ENCODE measurements around the gene CTXN2. TPM values are rescaled to one million over a fixed set of nuclear protein-coding genes. Genes with fewer than 3 reads are reported as not detected.

The CTXN2 gene
- total and polyA plus RNA-seq, 10 of the 15 experiments (the other 5 are each of a cell fraction or from before 2014, with no cell fraction given) = 0.01 to 0.09 TPM; not detected in 8

DNA sequence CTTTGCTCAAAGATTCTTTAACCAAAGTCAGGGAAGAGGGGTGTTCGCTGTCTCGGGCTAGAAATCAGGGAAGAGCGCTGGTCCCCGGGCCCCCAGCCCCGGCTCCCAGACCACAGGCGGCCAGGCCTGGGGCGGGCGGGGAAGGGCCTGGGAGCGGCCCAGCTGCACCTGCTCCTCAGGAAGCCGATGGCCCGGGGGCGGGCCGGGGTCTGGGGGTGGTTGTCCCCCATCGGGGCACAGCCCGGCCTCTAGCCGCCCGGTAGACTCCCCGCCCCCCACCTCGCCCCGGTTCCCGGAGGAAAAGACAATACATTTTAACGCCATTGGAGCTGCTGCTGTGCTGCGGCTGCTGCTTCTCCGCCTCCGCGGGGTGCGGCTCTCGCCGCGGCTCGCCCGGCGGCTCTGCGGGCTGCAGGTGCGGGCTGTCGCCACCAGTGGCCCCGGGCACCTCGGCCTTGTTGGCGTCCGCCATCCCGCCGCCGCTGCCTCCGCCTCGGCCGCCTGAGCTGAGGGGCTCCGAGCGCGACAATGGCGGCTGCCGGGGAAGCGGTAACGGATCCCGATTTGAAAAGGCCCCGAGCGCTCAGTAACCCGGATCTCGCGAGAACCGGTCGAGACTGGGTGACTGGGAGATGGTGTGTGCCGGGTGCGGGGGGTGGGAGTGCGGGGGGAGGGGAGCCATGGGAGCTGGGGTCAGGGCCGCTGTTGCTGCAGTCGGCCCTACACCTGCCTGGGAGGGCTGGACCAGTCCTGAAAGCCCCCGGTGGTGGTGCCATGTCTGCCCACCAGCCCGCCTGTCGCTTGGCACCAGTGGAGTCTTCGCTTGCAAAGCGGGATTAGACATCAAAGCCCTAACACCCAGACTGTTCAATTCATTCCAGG lies 13.5 kb upstream of the CTXN2 start, which contains the start of gene MYEF2 (continued):
- TF ChIP-seq CHD1 (IDR thresholded peaks at IDR 0.05; ENCODE audit: low read depth, low read length) (no peak), CBFB (IDR thresholded peaks at IDR 0.05; ENCODE audit: low read depth) (peak; percentile 80), BHLHE40 (IDR thresholded peaks at IDR 0.05; ENCODE audit: borderline replicate concordance in 1 of 2, low read depth in 2 of 2, low read length in 1 of 2) (no peak), ZZZ3 (IDR thresholded peaks at IDR 0.05; ENCODE audit: control insufficient read depth, insufficient read length, low read depth) (no peak), ASH2L (IDR thresholded peaks at IDR 0.05; ENCODE audit: borderline replicate concordance, low read depth) (0 out of 2 replicates have a peak, but pooled peaks have one; percentile 81), WRNIP1 (IDR thresholded peaks at IDR 0.05; ENCODE audit: borderline replicate concordance, low read depth, low read length) (no peak), EZH2 (IDR thresholded peaks at IDR 0.05; ENCODE audit: borderline replicate concordance, control insufficient read depth, low read depth, low read length) (no peak), TCF3 (IDR thresholded peaks at IDR 0.05; ENCODE audit: borderline replicate concordance, insufficient read depth, low read depth, low read length) (0 out of 2 replicates have a peak, but pooled peaks have one; percentile 37), POU2F2 (IDR thresholded peaks at IDR 0.05; ENCODE audit: borderline replicate concordance, low read depth, low read length) (0 out of 3 replicates have a peak, but pooled peaks have one; percentile 16), DPF2 (IDR thresholded peaks at IDR 0.05) (no peak; the same call in 1 of the 2 replicates), HCFC1 (IDR thresholded peaks at IDR 0.05; ENCODE audit: low read length) (no peak), RB1 (IDR thresholded peaks at IDR 0.05; ENCODE audit: borderline replicate concordance) (peak; percentile 69; the same call in 1 of the 2 replicates), BACH1 (IDR thresholded peaks at IDR 0.05; ENCODE audit: borderline replicate concordance) (0 out of 2 replicates have a peak, but pooled peaks have one; percentile 33)
- TF ChIP-seq, protein P1, sequence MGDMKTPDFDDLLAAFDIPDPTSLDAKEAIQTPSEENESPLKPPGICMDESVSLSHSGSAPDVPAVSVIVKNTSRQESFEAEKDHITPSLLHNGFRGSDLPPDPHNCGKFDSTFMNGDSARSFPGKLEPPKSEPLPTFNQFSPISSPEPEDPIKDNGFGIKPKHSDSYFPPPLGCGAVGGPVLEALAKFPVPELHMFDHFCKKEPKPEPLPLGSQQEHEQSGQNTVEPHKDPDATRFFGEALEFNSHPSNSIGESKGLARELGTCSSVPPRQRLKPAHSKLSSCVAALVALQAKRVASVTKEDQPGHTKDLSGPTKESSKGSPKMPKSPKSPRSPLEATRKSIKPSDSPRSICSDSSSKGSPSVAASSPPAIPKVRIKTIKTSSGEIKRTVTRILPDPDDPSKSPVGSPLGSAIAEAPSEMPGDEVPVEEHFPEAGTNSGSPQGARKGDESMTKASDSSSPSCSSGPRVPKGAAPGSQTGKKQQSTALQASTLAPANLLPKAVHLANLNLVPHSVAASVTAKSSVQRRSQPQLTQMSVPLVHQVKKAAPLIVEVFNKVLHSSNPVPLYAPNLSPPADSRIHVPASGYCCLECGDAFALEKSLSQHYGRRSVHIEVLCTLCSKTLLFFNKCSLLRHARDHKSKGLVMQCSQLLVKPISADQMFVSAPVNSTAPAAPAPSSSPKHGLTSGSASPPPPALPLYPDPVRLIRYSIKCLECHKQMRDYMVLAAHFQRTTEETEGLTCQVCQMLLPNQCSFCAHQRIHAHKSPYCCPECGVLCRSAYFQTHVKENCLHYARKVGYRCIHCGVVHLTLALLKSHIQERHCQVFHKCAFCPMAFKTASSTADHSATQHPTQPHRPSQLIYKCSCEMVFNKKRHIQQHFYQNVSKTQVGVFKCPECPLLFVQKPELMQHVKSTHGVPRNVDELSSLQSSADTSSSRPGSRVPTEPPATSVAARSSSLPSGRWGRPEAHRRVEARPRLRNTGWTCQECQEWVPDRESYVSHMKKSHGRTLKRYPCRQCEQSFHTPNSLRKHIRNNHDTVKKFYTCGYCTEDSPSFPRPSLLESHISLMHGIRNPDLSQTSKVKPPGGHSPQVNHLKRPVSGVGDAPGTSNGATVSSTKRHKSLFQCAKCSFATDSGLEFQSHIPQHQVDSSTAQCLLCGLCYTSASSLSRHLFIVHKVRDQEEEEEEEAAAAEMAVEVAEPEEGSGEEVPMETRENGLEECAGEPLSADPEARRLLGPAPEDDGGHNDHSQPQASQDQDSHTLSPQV (IDR thresholded peaks at IDR 0.05) = no peak
- TF ChIP-seq, protein P2, sequence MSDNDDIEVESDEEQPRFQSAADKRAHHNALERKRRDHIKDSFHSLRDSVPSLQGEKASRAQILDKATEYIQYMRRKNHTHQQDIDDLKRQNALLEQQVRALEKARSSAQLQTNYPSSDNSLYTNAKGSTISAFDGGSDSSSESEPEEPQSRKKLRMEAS (IDR thresholded peaks at IDR 0.05; ENCODE audit: low read depth, low read length) = peak; percentile 82
